ENCODE data around the gene SIPA1L3. TPM values are rescaled to one million over a fixed set of nuclear protein-coding genes. Genes with fewer than 3 reads are reported as not detected.

Gene SIPA1L3
- polyA plus RNA-seq, 2 of the 4 experiments (the other 2 are of a cell fraction) = 28.9 to 50.6 TPM

DNA sequence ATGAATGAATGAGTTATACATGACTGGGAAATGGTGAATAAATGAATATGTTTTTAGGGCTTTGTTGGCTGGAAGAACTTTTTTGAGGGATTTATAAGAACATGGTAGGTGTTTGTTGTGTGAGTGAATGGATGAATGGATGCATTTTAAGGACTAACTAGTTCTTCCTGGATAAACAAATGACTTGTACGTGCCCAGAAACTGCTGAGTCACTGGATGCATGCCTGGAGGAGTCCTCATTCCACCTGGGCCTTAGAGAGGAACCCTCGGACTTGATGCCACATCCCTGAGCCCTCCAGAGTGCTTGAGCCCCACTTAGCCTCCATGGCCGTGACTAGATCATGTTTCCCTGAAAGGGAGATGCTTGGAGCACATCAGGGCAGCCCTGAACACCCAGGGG lies 163.6 kb downstream of the SIPA1L3 start:
- H3K4me1 ChIP-seq = peaks cover 20% of the 10 kb centered on the region
- 42% methylated on average over 3 of the region's 3 CpGs for WGBS (ENCODE audit: missing lambda C conversion rate)
- ATAC-seq = peak in 1 of 2 experiments; percentile 58; a peak in 3 of 6 replicates
- peak in 1 of 2 experiments; percentile 88 for DNase-seq (ENCODE audit: low read depth in 1 of 2, low spot score in 1 of 2)
- H3K4me3 ChIP-seq = no peak overlapping the region
- CTCF ChIA-PET = interaction anchor here (25.6 kb wide), 1 partner anchor 170 kb away, joined by 408 read pairs; the partner anchor contains the start of genes SIPA1L3 and WDR87
- peak overlapping the region; percentile 35 for H3K4me2 ChIP-seq
- POLR2A ChIA-PET = no interaction called here
- no peaks in the 10 kb centered on the region for H3K9me3 ChIP-seq
- H3K27ac ChIP-seq = peak overlapping the region; percentile 81 to 84
- peak; percentile 97 for FAIRE-seq
- TF ChIP-seq HOXB13 (CRISPR knock-in tag; IDR thresholded peaks at IDR 0.05; ENCODE audit: low read depth) (peak; percentile 75), BHLHE40 (IDR thresholded peaks at IDR 0.05; ENCODE audit: low read depth, low read length) (no peak), CEBPB (IDR thresholded peaks at IDR 0.05) (no peak), JUN (IDR thresholded peaks at IDR 0.05) (no peak), FOXS1 (CRISPR knock-in tag; IDR thresholded peaks at IDR 0.05) (0 out of 2 replicates have a peak, but pooled peaks have one; percentile 20), HOXA7 (CRISPR knock-in tag; IDR thresholded peaks at IDR 0.05) (no peak), RARB (CRISPR knock-in tag; IDR thresholded peaks at IDR 0.05) (no peak), HOXB5 (CRISPR knock-in tag; IDR thresholded peaks at IDR 0.05) (peak; percentile 41), ZC3H11A (IDR thresholded peaks at IDR 0.05) (no peak), NPAS2 (CRISPR knock-in tag; IDR thresholded peaks at IDR 0.05; ENCODE audit: borderline replicate concordance) (0 out of 2 replicates have a peak, but pooled peaks have one; percentile 36), RAD21 (conservative IDR thresholded peaks at IDR 0.05 in 1 of 2, IDR thresholded peaks at IDR 0.05 in 1 of 2) (no peak), NR3C1 (IDR thresholded peaks at IDR 0.05) (no peak), FOSL2 (IDR thresholded peaks at IDR 0.05) (no peak), FOSL2 (CRISPR knock-in tag; IDR thresholded peaks at IDR 0.05) (peak; percentile 64), GATA3 (IDR thresholded peaks at IDR 0.05; ENCODE audit: borderline replicate concordance) (no peak), CBX8 (IDR thresholded peaks at IDR 0.05) (no peak), RFX5 (IDR thresholded peaks at IDR 0.05) (no peak), HEYL (CRISPR knock-in tag; IDR thresholded peaks at IDR 0.05) (no peak), PHF8 (IDR thresholded peaks at IDR 0.05; ENCODE audit: borderline replicate concordance, low read depth) (no peak), MAZ (IDR thresholded peaks at IDR 0.05; ENCODE audit: borderline replicate concordance, low read depth, low read length) (no peak), EHF (CRISPR knock-in tag; IDR thresholded peaks at IDR 0.05) (peak; percentile 11; the same call in 1 of the 2 replicates), CBX2 (IDR thresholded peaks at IDR 0.05; ENCODE audit: borderline replicate concordance, low read depth) (no peak), EHMT2 (IDR thresholded peaks at IDR 0.05; ENCODE audit: low read depth) (no peak), JUNB (IDR thresholded peaks at IDR 0.05) (no peak), MAFK (IDR thresholded peaks at IDR 0.05; ENCODE audit: partially characterized antibody) (peak; percentile 99), KDM5A (IDR thresholded peaks at IDR 0.05) (no peak)
- TF ChIP-seq, protein P1, sequence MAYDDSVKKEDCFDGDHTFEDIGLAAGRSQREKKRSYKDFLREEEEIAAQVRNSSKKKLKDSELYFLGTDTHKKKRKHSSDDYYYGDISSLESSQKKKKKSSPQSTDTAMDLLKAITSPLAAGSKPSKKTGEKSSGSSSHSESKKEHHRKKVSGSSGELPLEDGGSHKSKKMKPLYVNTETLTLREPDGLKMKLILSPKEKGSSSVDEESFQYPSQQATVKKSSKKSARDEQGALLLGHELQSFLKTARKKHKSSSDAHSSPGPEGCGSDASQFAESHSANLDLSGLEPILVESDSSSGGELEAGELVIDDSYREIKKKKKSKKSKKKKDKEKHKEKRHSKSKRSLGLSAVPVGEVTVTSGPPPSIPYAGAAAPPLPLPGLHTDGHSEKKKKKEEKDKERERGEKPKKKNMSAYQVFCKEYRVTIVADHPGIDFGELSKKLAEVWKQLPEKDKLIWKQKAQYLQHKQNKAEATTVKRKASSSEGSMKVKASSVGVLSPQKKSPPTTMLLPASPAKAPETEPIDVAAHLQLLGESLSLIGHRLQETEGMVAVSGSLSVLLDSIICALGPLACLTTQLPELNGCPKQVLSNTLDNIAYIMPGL (CRISPR knock-in tag; IDR thresholded peaks at IDR 0.05; ENCODE audit: borderline replicate concordance) = no peak
- TF ChIP-seq, protein P2, sequence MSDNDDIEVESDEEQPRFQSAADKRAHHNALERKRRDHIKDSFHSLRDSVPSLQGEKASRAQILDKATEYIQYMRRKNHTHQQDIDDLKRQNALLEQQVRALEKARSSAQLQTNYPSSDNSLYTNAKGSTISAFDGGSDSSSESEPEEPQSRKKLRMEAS (IDR thresholded peaks at IDR 0.05) = peak; percentile 71
- TF ChIP-seq, protein P3, sequence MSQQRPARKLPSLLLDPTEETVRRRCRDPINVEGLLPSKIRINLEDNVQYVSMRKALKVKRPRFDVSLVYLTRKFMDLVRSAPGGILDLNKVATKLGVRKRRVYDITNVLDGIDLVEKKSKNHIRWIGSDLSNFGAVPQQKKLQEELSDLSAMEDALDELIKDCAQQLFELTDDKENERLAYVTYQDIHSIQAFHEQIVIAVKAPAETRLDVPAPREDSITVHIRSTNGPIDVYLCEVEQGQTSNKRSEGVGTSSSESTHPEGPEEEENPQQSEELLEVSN (IDR thresholded peaks at IDR 0.05; ENCODE audit: borderline replicate concordance, low read depth) = peak; percentile 32; the same call in 1 of the 2 replicates
- TF ChIP-seq, protein P4, sequence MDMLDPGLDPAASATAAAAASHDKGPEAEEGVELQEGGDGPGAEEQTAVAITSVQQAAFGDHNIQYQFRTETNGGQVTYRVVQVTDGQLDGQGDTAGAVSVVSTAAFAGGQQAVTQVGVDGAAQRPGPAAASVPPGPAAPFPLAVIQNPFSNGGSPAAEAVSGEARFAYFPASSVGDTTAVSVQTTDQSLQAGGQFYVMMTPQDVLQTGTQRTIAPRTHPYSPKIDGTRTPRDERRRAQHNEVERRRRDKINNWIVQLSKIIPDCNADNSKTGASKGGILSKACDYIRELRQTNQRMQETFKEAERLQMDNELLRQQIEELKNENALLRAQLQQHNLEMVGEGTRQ (IDR thresholded peaks at IDR 0.05) = no peak
- TF ChIP-seq, protein P5, sequence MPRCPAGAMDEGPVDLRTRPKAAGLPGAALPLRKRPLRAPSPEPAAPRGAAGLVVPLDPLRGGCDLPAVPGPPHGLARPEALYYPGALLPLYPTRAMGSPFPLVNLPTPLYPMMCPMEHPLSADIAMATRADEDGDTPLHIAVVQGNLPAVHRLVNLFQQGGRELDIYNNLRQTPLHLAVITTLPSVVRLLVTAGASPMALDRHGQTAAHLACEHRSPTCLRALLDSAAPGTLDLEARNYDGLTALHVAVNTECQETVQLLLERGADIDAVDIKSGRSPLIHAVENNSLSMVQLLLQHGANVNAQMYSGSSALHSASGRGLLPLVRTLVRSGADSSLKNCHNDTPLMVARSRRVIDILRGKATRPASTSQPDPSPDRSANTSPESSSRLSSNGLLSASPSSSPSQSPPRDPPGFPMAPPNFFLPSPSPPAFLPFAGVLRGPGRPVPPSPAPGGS (IDR thresholded peaks at IDR 0.05) = no peak
- TF ChIP-seq, protein P6, sequence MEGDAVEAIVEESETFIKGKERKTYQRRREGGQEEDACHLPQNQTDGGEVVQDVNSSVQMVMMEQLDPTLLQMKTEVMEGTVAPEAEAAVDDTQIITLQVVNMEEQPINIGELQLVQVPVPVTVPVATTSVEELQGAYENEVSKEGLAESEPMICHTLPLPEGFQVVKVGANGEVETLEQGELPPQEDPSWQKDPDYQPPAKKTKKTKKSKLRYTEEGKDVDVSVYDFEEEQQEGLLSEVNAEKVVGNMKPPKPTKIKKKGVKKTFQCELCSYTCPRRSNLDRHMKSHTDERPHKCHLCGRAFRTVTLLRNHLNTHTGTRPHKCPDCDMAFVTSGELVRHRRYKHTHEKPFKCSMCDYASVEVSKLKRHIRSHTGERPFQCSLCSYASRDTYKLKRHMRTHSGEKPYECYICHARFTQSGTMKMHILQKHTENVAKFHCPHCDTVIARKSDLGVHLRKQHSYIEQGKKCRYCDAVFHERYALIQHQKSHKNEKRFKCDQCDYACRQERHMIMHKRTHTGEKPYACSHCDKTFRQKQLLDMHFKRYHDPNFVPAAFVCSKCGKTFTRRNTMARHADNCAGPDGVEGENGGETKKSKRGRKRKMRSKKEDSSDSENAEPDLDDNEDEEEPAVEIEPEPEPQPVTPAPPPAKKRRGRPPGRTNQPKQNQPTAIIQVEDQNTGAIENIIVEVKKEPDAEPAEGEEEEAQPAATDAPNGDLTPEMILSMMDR (IDR thresholded peaks at IDR 0.05) = no peak
- TF ChIP-seq, protein P7, sequence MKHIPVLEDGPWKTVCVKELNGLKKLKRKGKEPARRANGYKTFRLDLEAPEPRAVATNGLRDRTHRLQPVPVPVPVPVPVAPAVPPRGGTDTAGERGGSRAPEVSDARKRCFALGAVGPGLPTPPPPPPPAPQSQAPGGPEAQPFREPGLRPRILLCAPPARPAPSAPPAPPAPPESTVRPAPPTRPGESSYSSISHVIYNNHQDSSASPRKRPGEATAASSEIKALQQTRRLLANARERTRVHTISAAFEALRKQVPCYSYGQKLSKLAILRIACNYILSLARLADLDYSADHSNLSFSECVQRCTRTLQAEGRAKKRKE (CRISPR knock-in tag; IDR thresholded peaks at IDR 0.05; ENCODE audit: low read depth) = peak; percentile 23; the same call in 1 of the 2 replicates
- TF ChIP-seq, protein P8, sequence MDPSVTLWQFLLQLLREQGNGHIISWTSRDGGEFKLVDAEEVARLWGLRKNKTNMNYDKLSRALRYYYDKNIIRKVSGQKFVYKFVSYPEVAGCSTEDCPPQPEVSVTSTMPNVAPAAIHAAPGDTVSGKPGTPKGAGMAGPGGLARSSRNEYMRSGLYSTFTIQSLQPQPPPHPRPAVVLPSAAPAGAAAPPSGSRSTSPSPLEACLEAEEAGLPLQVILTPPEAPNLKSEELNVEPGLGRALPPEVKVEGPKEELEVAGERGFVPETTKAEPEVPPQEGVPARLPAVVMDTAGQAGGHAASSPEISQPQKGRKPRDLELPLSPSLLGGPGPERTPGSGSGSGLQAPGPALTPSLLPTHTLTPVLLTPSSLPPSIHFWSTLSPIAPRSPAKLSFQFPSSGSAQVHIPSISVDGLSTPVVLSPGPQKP (IDR thresholded peaks at IDR 0.05; ENCODE audit: low read depth, low read length) = no peak
